ENCODE results near the gene TDRD7.

DNA sequence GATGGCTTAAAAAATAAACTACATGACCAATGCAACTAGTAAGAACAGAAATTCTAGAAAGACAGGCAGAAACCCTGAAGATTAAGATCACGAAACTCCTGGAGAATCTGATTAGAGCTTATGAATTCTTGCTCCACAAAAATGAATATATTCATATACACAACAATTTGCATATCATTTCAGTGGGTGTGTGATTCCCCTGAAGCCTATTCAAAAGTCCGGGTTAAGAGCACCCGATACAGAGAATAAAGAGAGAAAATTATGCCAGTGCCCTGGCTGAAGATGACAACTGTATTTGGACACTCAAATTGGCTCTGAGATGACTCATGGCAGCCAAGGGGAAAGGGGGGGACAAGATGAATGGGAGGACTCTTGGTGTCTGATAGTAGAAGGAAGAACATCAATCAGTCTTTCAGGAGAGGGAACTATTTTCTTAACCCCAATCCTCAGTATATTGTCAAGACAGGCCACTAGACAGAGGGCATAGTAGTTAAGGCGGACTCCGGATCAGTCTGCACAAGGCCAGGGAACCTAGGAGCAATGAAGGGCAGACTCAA is 95.6 kb downstream of the TDRD7 start:
- TF ChIP-seq, protein P1, sequence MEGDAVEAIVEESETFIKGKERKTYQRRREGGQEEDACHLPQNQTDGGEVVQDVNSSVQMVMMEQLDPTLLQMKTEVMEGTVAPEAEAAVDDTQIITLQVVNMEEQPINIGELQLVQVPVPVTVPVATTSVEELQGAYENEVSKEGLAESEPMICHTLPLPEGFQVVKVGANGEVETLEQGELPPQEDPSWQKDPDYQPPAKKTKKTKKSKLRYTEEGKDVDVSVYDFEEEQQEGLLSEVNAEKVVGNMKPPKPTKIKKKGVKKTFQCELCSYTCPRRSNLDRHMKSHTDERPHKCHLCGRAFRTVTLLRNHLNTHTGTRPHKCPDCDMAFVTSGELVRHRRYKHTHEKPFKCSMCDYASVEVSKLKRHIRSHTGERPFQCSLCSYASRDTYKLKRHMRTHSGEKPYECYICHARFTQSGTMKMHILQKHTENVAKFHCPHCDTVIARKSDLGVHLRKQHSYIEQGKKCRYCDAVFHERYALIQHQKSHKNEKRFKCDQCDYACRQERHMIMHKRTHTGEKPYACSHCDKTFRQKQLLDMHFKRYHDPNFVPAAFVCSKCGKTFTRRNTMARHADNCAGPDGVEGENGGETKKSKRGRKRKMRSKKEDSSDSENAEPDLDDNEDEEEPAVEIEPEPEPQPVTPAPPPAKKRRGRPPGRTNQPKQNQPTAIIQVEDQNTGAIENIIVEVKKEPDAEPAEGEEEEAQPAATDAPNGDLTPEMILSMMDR (IDR thresholded peaks at IDR 0.05; ENCODE audit: insufficient read depth, low read depth, low read length) = no peak
- TF ChIP-seq EZH2 (IDR thresholded peaks at IDR 0.05; ENCODE audit: insufficient read depth, low read length) = no peak
